ENCODE data around the gene MYO1E. TPM values are rescaled to one million over a fixed set of nuclear protein-coding genes. Genes with fewer than 3 reads are reported as not detected.

The MYO1E gene
- total RNA-seq, 1 donor from 2014 or later: 71.3 TPM

GRCh38 chr15:59216911-59217310, 155.8 kb downstream of the MYO1E start:
- Mint-ChIP-seq H3K36me3 (ENCODE audit: low read depth) (peaks cover 26% of the 10 kb centered on the region), H3K27me3 (ENCODE audit: low read depth) (peaks cover 3% of the 10 kb centered on the region), H3K4me1 (ENCODE audit: low read depth) (peaks cover 3% of the 10 kb centered on the region), H3K27ac (no peak overlapping the region), H3K9me3 (no peaks in the 10 kb centered on the region), H3K4me3 (ENCODE audit: low read depth) (no peak overlapping the region)
- DNase-seq (ENCODE audit: low spot score): no peak
- intact Hi-C loops (cut with micrococcal nuclease): no loop called here

GRCh38 chr15:59210186-59210585, 162.5 kb downstream of the MYO1E start:
- Mint-ChIP-seq H3K27me3 (ENCODE audit: low read depth) (peaks cover 5% of the 10 kb centered on the region), H3K4me3 (ENCODE audit: low read depth) (no peak overlapping the region), H3K36me3 (ENCODE audit: low read depth) (peaks cover 41% of the 10 kb centered on the region), H3K27ac (no peak overlapping the region), H3K4me1 (ENCODE audit: low read depth) (peaks cover 5% of the 10 kb centered on the region), H3K9me3 (no peaks in the 10 kb centered on the region)
- intact Hi-C loops (cut with micrococcal nuclease): no loop called here
- DNase-seq (ENCODE audit: low spot score): no peak

- H3K27ac Mint-ChIP-seq: no peak overlapping the region
- intact Hi-C loops (cut with micrococcal nuclease): no loop called here
- peaks cover 49% of the 10 kb centered on the region for H3K36me3 Mint-ChIP-seq (ENCODE audit: low read depth)
- H3K4me1 Mint-ChIP-seq (ENCODE audit: low read depth): peaks cover 5% of the 10 kb centered on the region
- peaks cover 2% of the 10 kb centered on the region for H3K27me3 Mint-ChIP-seq (ENCODE audit: low read depth)
- no peak for DNase-seq (ENCODE audit: low spot score)
- no peak overlapping the region for H3K4me3 Mint-ChIP-seq (ENCODE audit: low read depth)
- no peaks in the 10 kb centered on the region for H3K9me3 Mint-ChIP-seq
Measured at GRCh38 chr15:59208613-59209249, 163.9 kb downstream of the MYO1E start.

GRCh38 chr15:59206623-59207183, 166.0 kb downstream of the MYO1E start, which contains the start of gene LDHAL6B:
Gene LDHAL6B (plus strand): TSS chr15:59206843. CDS start chr15:59206941, 98 bp downstream.
- Mint-ChIP-seq H3K4me1 (ENCODE audit: low read depth) (peaks cover 5% of the 10 kb centered on the region), H3K9me3 (no peaks in the 10 kb centered on the region), H3K27ac (no peak within 1 kb of the TSS), H3K36me3 (ENCODE audit: low read depth) (peaks cover 48% of the 10 kb centered on the region), H3K27me3 (ENCODE audit: low read depth) (no peaks in the 10 kb centered on the region), H3K4me3 (ENCODE audit: low read depth) (no peak within 1 kb of the TSS)
- no peak for DNase-seq (ENCODE audit: low spot score)
- intact Hi-C loops (cut with micrococcal nuclease): no loop called here

- peaks cover 5% of the 10 kb centered on the region for H3K4me1 Mint-ChIP-seq (ENCODE audit: low read depth)
- DNase-seq (ENCODE audit: low spot score): no peak
- no peaks in the 10 kb centered on the region for H3K27me3 Mint-ChIP-seq (ENCODE audit: low read depth)
- peaks cover 46% of the 10 kb centered on the region for H3K36me3 Mint-ChIP-seq (ENCODE audit: low read depth)
- no peak overlapping the region for H3K4me3 Mint-ChIP-seq (ENCODE audit: low read depth)
- no peak overlapping the region for H3K27ac Mint-ChIP-seq
- intact Hi-C loops (cut with micrococcal nuclease): no loop called here
- no peaks in the 10 kb centered on the region for H3K9me3 Mint-ChIP-seq
Measured at GRCh38 chr15:59205839-59206622, 166.6 kb downstream of the MYO1E start.

GRCh38 chr15:59203657-59204056, 169.0 kb downstream of the MYO1E start:
- Mint-ChIP-seq H3K4me3 (ENCODE audit: low read depth) (no peak overlapping the region), H3K4me1 (ENCODE audit: low read depth) (peaks cover 5% of the 10 kb centered on the region), H3K9me3 (no peaks in the 10 kb centered on the region), H3K27ac (no peak overlapping the region), H3K27me3 (ENCODE audit: low read depth) (no peaks in the 10 kb centered on the region), H3K36me3 (ENCODE audit: low read depth) (peaks cover 49% of the 10 kb centered on the region)
- DNase-seq (ENCODE audit: low spot score): no peak
- intact Hi-C loops (cut with micrococcal nuclease): no loop called here

GRCh38 chr15:59203008-59203407, 169.7 kb downstream of the MYO1E start:
- H3K27me3 Mint-ChIP-seq (ENCODE audit: low read depth): no peaks in the 10 kb centered on the region
- H3K9me3 Mint-ChIP-seq: no peaks in the 10 kb centered on the region
- H3K36me3 Mint-ChIP-seq (ENCODE audit: low read depth): peaks cover 46% of the 10 kb centered on the region
- intact Hi-C loops (cut with micrococcal nuclease): no loop called here
- DNase-seq (ENCODE audit: low spot score): no peak
- H3K4me1 Mint-ChIP-seq (ENCODE audit: low read depth): peaks cover 5% of the 10 kb centered on the region
- H3K4me3 Mint-ChIP-seq (ENCODE audit: low read depth): no peak overlapping the region
- H3K27ac Mint-ChIP-seq: no peak overlapping the region

- Mint-ChIP-seq H3K4me3 (ENCODE audit: low read depth) (no peak overlapping the region), H3K4me1 (ENCODE audit: low read depth) (peaks cover under 1% of the 10 kb centered on the region), H3K27ac (no peak overlapping the region), H3K36me3 (ENCODE audit: low read depth) (peaks cover 32% of the 10 kb centered on the region), H3K9me3 (no peaks in the 10 kb centered on the region), H3K27me3 (ENCODE audit: low read depth) (peaks cover 2% of the 10 kb centered on the region)
- no peak for DNase-seq (ENCODE audit: low spot score)
- intact Hi-C loops (cut with micrococcal nuclease): no loop called here
Measured at GRCh38 chr15:59200560-59200959, 172.1 kb downstream of the MYO1E start.

- peaks cover 34% of the 10 kb centered on the region for H3K36me3 Mint-ChIP-seq (ENCODE audit: low read depth)
- intact Hi-C loops (cut with micrococcal nuclease): no loop called here
- no peak overlapping the region for H3K27ac Mint-ChIP-seq
- no peaks in the 10 kb centered on the region for H3K9me3 Mint-ChIP-seq
- H3K4me1 Mint-ChIP-seq (ENCODE audit: low read depth): no peaks in the 10 kb centered on the region
- no peak overlapping the region for H3K4me3 Mint-ChIP-seq (ENCODE audit: low read depth)
- H3K27me3 Mint-ChIP-seq (ENCODE audit: low read depth): peaks cover 2% of the 10 kb centered on the region
- DNase-seq (ENCODE audit: low spot score): no peak
Measured at GRCh38 chr15:59199626-59200465, 172.8 kb downstream of the MYO1E start.

- H3K4me3 Mint-ChIP-seq (ENCODE audit: low read depth): no peak overlapping the region
- peaks cover 2% of the 10 kb centered on the region for H3K27me3 Mint-ChIP-seq (ENCODE audit: low read depth)
- no peak for DNase-seq (ENCODE audit: low spot score)
- no peaks in the 10 kb centered on the region for H3K4me1 Mint-ChIP-seq (ENCODE audit: low read depth)
- no peaks in the 10 kb centered on the region for H3K9me3 Mint-ChIP-seq
- peaks cover 30% of the 10 kb centered on the region for H3K36me3 Mint-ChIP-seq (ENCODE audit: low read depth)
- intact Hi-C loops (cut with micrococcal nuclease): no loop called here
- H3K27ac Mint-ChIP-seq: no peak overlapping the region
Measured at GRCh38 chr15:59197454-59197853, 175.2 kb downstream of the MYO1E start.

GRCh38 chr15:59196416-59196815, 176.3 kb downstream of the MYO1E start:
- intact Hi-C loops (cut with micrococcal nuclease): no loop called here
- DNase-seq (ENCODE audit: low spot score): no peak
- no peak overlapping the region for H3K4me3 Mint-ChIP-seq (ENCODE audit: low read depth)
- no peaks in the 10 kb centered on the region for H3K4me1 Mint-ChIP-seq (ENCODE audit: low read depth)
- H3K36me3 Mint-ChIP-seq (ENCODE audit: low read depth): peaks cover 33% of the 10 kb centered on the region
- peaks cover 2% of the 10 kb centered on the region for H3K27me3 Mint-ChIP-seq (ENCODE audit: low read depth)
- no peaks in the 10 kb centered on the region for H3K9me3 Mint-ChIP-seq
- no peak overlapping the region for H3K27ac Mint-ChIP-seq

- Mint-ChIP-seq H3K4me3 (ENCODE audit: low read depth) (no peak overlapping the region), H3K27me3 (ENCODE audit: low read depth) (peaks cover 2% of the 10 kb centered on the region), H3K36me3 (ENCODE audit: low read depth) (peaks cover 33% of the 10 kb centered on the region), H3K27ac (no peak overlapping the region), H3K9me3 (no peaks in the 10 kb centered on the region), H3K4me1 (ENCODE audit: low read depth) (no peaks in the 10 kb centered on the region)
- intact Hi-C loops (cut with micrococcal nuclease): no loop called here
- no peak for DNase-seq (ENCODE audit: low spot score)
Measured at GRCh38 chr15:59194639-59195325, 177.9 kb downstream of the MYO1E start.

All from activated T-helper 2 cell treated with anti-CD3 and anti-CD28 coated beads, Interferon-gamma antibody, Interleukin-2, Interleukin-4, amounts not matched to agents 10 μg/mL and 5 μg/mL and 100 μg/mL, durations not matched to agents 14 hours and 24 hours and 36 hours (primary cell).